MG63 (cell line): ENCODE data around the gene PTK7. TPM values are rescaled to one million over a fixed set of nuclear protein-coding genes. Genes with fewer than 3 reads are reported as not detected.

Source experiments
- DNase-seq: peaks from one replicate; pipeline ENCODE4 v3.0.0-alpha.2; 2020
- H3K27me3 ChIP-seq: fragments of 250-450 bp; sonication (Bioruptor Pico); 2 replicates; pipeline ENCODE4 v1.5.1; 2020; ENCODE audit warnings: mild to moderate bottlenecking, moderate library complexity
- H3K36me3 ChIP-seq: fragments of 250-450 bp; sonication (Bioruptor Pico); 2 replicates; pipeline ENCODE4 v1.5.1; 2020; ENCODE audit warnings: mild to moderate bottlenecking, moderate library complexity
- H3K4me3 ChIP-seq: fragments of 250-450 bp; sonication (Bioruptor Pico); 2 replicates; pipeline ENCODE4 v1.5.1; 2020; ENCODE audit warnings: mild to moderate bottlenecking, moderate library complexity
- H3K9me3 ChIP-seq: fragments of 250-450 bp; sonication (Bioruptor Pico); 2 replicates; pipeline ENCODE4 v1.5.1; 2020; ENCODE audit warnings: mild to moderate bottlenecking, moderate library complexity
- total RNA-seq: library from RNA; depleted of rRNA; stranded (reverse); fragments of >200 nt; shearing (Covaris generic); gene quantifications from 2 replicates; pipeline ENCODE4 v1.2.3, GENCODE V29; 2014; ENCODE audit warnings: low replicate concordance

The PTK7 gene
- total RNA-seq, 1 experiment from 2014 or later, result 57.3 TPM

GRCh38 chr6:43174263-43175112 is 98.4 kb downstream of the PTK7 start:
- peak; percentile 97 for DNase-seq
- H3K4me3 ChIP-seq, result peak overlapping the region; percentile 50
- H3K36me3 ChIP-seq, result peaks cover 30% of the 10 kb centered on the region
- H3K27me3 ChIP-seq, result no peaks in the 10 kb centered on the region
- H3K9me3 ChIP-seq, result no peaks in the 10 kb centered on the region

- Histone ChIP-seq H3K9me3 (no peaks in the 10 kb centered on the region), H3K27me3 (no peaks in the 10 kb centered on the region), H3K36me3 (peaks cover 30% of the 10 kb centered on the region), H3K4me3 (no peak overlapping the region)
- no peak for DNase-seq
These were observed 99.7 kb downstream of the PTK7 start for GRCh38 chr6:43175676-43176422.

DNA sequence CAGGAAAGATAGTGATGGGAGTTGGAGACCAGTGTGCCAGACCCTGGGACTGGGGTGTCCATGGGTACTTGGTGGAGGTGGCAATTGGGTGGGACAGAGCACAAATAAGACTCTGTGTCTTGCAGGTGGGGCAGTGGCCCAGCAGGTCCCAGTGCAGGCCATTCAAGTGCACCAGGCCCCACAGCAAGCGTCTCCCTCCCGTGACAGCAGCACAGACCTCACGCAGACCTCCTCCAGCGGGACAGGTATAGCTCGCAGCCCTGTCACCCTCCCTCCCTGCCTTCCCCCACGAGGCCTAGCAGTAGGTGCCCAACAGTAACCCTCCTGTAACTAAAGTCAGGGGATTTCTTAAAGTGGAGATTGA is 100.3 kb downstream of the PTK7 start:
- no peaks in the 10 kb centered on the region for H3K27me3 ChIP-seq
- no peak overlapping the region for H3K4me3 ChIP-seq
- no peaks in the 10 kb centered on the region for H3K9me3 ChIP-seq
- DNase-seq, result no peak
- peaks cover 30% of the 10 kb centered on the region for H3K36me3 ChIP-seq

DNA sequence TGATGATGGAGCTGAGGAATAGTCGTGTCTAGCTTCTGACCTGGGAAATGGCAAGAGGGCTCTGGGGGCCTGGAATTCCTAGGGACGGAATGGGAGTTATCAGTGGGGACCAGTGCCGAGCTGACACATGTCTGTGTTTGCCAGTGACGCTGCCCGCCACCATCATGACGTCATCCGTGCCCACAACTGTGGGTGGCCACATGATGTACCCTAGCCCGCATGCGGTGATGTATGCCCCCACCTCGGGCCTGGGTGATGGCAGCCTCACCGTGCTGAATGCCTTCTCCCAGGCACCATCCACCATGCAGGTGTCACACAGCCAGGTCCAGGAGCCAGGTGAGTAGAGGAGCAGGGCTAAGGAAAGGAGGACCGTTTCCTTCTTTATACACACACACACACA is 102.0 kb downstream of the PTK7 start:
- Histone ChIP-seq H3K36me3 (peaks cover 30% of the 10 kb centered on the region), H3K9me3 (no peaks in the 10 kb centered on the region), H3K4me3 (no peak overlapping the region), H3K27me3 (no peaks in the 10 kb centered on the region)
- DNase-seq, result no peak

- Histone ChIP-seq H3K27me3 (no peaks in the 10 kb centered on the region), H3K4me3 (no peak overlapping the region), H3K36me3 (peaks cover 26% of the 10 kb centered on the region), H3K9me3 (no peaks in the 10 kb centered on the region)
- DNase-seq, result no peak
These were observed 103.1 kb downstream of the PTK7 start for GRCh38 chr6:43178951-43179830.

- no peak for DNase-seq
- H3K27me3 ChIP-seq, result no peaks in the 10 kb centered on the region
- no peaks in the 10 kb centered on the region for H3K9me3 ChIP-seq
- peaks cover 21% of the 10 kb centered on the region for H3K36me3 ChIP-seq
- no peak overlapping the region for H3K4me3 ChIP-seq
These were observed 103.9 kb downstream of the PTK7 start for GRCh38 chr6:43180058-43180457.

- Histone ChIP-seq H3K27me3 (no peaks in the 10 kb centered on the region), H3K4me3 (no peak overlapping the region; the same call in 1 of the 2 replicates), H3K36me3 (peaks cover 11% of the 10 kb centered on the region), H3K9me3 (no peaks in the 10 kb centered on the region)
- DNase-seq, result no peak
These were observed 104.9 kb downstream of the PTK7 start for GRCh38 chr6:43180985-43181384.

GRCh38 chr6:43181621-43181941 is 105.5 kb downstream of the PTK7 start:
- Histone ChIP-seq H3K36me3 (peaks cover 9% of the 10 kb centered on the region), H3K4me3 (peak overlapping the region; percentile 58), H3K9me3 (no peaks in the 10 kb centered on the region), H3K27me3 (no peaks in the 10 kb centered on the region)
- DNase-seq, result no peak

DNA sequence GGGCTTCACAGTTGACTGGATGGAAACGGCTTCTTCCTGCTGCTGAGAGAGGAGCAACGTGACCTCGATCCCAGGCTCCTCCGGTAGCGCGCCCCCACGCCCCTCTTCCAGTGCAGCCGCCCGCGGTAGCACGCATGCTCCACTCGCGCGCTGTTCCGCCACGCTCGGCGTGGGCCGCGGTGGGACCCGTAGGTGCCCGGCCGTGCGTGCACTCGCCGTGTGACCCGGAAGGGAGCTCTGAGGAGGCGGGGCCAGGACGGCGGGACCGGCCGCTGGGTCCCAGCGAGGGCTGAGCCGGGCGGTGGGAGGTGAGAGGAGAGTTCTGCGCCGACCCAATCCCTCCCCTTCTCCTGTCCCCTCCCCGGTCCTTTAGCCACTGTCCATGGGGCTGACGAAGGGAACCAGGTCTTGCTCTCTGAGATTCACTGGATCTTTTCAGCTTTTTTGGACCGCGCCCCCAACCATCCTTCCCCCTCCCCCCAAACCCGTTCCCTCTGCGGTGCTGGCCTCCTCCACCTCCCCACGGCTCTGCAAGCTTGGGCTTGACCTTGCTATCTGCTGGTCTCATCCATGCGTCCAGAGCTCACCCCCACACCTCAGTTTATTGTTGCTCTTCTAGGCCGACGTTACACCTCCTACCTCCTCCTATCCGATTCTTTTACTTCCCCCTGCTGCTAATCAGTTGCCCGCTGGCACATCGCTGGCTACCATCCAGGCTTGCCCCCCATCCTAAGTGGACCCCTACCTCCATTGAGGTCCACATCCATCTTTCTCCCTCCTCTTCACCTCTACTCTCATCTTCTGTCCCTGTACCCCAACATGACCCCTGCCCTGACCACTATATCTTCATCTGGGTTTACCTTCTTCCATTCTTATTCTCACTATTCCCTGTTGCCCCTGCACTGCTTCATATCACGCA is 106.1 kb downstream of the PTK7 start, which contains the start of gene CUL9:
Gene CUL9, plus strand, starts transcription at position 255 of the 919 bp plus-strand sequence. CDS start 2,115 bp downstream, outside the sequence.
- no peaks in the 10 kb centered on the region for H3K9me3 ChIP-seq
- H3K4me3 ChIP-seq, result peak within 1 kb of the TSS; percentile 58
- peaks cover 9% of the 10 kb centered on the region for H3K36me3 ChIP-seq
- H3K27me3 ChIP-seq, result no peaks in the 10 kb centered on the region
- peak; percentile 79 for DNase-seq

DNA sequence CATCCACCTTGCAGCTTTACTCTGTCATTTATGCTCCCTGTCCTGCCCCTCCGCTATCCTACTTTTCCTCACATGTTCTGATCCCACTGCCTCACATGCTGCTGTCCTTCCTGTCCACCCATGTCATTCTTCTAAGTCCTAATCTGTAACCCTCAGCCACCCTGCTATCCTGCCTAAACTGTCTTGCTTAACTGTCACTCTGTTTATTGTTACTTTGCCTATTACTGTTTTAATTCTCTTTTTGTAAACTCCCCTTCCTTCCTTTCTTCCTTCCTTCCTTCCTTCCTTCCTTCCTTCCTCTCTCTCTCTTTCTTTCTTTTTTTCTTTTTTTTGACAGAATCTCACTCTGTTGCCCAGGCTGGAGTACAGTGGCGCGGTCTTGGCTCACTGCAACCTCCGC is 107.3 kb downstream of the PTK7 start:
- no peaks in the 10 kb centered on the region for H3K9me3 ChIP-seq
- H3K4me3 ChIP-seq, result no peak overlapping the region
- H3K36me3 ChIP-seq, result peaks cover 8% of the 10 kb centered on the region
- DNase-seq, result no peak
- no peaks in the 10 kb centered on the region for H3K27me3 ChIP-seq

- Histone ChIP-seq H3K36me3 (no peaks in the 10 kb centered on the region; the same call in 1 of the 2 replicates), H3K4me3 (no peak overlapping the region), H3K9me3 (no peaks in the 10 kb centered on the region), H3K27me3 (no peaks in the 10 kb centered on the region)
- DNase-seq, result no peak
These were observed 108.3 kb downstream of the PTK7 start for GRCh38 chr6:43184268-43184985.

DNA sequence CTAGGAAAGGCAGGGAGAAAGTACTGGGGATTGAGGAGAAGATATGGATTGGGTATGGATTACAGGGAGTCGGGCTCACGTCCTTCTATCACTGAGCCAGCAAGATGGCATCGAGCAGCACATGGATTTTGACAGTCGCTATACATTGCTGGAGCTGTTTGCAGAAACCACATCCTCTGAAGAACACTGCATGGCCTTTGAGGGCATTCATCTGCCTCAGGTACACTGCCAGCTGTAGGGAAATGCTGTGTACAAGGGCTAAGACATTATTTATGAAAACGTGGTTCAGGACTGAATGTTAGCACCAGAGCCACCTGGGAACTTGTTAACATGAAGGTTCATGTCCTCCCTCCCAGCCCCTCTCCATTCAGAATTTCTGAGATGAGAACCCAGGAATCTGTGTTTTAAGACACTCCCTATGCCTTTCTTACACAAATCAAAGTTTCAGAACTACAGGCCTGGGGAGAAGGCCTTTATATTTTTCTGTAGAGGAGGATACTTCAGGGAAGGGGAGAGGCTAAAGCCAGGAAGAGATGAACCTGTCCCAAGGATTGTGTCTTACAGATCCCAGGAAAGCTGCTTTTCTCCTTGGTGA is 109.4 kb downstream of the PTK7 start:
- Histone ChIP-seq H3K4me3 (no peak overlapping the region), H3K27me3 (no peaks in the 10 kb centered on the region), H3K9me3 (no peaks in the 10 kb centered on the region), H3K36me3 (no peaks in the 10 kb centered on the region; the same call in 1 of the 2 replicates)
- DNase-seq, result no peak

GRCh38 chr6:43186019-43186418 is 109.9 kb downstream of the PTK7 start:
- DNase-seq, result no peak
- H3K4me3 ChIP-seq, result no peak overlapping the region
- H3K27me3 ChIP-seq, result no peaks in the 10 kb centered on the region
- no peaks in the 10 kb centered on the region for H3K9me3 ChIP-seq
- H3K36me3 ChIP-seq, result no peaks in the 10 kb centered on the region; the same call in 1 of the 2 replicates

DNA sequence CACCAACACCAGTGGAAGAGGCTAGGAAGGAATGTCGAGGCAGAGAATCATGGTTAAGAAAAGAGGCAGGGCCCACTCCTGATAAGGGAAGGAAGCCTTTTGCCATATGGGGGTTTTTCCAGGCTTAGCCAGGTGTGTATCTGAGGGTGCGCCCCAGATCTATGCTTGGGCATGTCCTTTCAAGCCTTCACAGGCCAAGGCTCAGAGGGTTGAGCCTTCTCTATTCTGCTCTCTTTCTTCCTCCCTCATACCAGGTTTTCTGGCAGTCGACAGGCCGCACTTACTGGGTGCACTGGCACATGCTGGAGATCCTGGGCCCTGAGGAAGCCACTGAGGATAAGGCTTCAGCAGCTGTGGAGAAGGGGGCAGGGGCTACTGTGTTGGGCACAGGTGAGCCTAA is 110.6 kb downstream of the PTK7 start:
- Histone ChIP-seq H3K4me3 (no peak overlapping the region), H3K9me3 (no peaks in the 10 kb centered on the region), H3K27me3 (no peaks in the 10 kb centered on the region), H3K36me3 (no peaks in the 10 kb centered on the region; the same call in 1 of the 2 replicates)
- no peak for DNase-seq

DNA sequence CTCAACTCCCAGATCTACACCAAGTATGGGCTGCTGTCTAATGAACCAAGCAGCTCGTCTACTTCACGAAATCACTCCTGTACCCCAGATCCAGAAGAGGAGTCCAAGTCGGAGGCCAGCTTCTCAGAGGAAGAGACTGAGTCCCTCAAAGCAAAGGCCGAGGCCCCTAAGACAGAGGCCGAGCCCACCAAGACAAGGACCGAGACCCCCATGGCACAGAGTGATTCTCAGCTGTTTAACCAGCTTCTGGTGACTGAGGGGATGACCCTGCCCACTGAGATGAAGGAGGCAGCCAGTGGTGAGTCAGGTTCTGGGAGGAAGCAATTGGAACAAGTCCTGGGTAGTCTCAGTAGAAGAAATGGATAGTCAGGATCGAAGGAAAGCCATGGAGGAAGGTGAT is 111.7 kb downstream of the PTK7 start:
- H3K36me3 ChIP-seq, result no peaks in the 10 kb centered on the region; the same call in 1 of the 2 replicates
- no peaks in the 10 kb centered on the region for H3K9me3 ChIP-seq
- no peak overlapping the region for H3K4me3 ChIP-seq
- DNase-seq, result no peak
- no peaks in the 10 kb centered on the region for H3K27me3 ChIP-seq
